IMR-90 (cell line): Measurements from ENCODE around the gene FBXO5. TPM values are rescaled to one million over a fixed set of nuclear protein-coding genes. Genes with fewer than 3 reads are reported as not detected.

Experiments
- ATAC-seq: fragments of 200-7000 bp; cut with Tn5 transposase; 2 replicates; pipeline ENCODE4 v1.9.1; 2020; ENCODE audit warnings: low read depth, mild to moderate bottlenecking, moderate library complexity
- BruUV-seq: library from RNA; stranded (reverse); fragments of 400-500 nt; replicated peaks from 2 replicates; lab custom pipeline; 2021; lab: Mats Ljungman, UMichigan
- CTCF ChIA-PET: fragments of 300-600 bp; formaldehyde crosslinking; extraction: SDS; loops from one replicate; lab custom pipeline; 2021; ENCODE audit warnings: antibody characterized with exemption; lab: Yijun Ruan, JAX
- POLR2A ChIA-PET: fragments of 300-600 bp; sonication (Branson Sonifier 250); formaldehyde crosslinking; loops from one replicate; lab custom pipeline; 2022; ENCODE audit warnings: antibody characterized with exemption; ENCODE audit not compliant: unreplicated experiment; lab: Charles Lee
- DNase-seq: peaks from one replicate; pipeline ENCODE4 v3.0.0; 2013
- H2AFZ ChIP-seq: replicated peaks from 2 replicates; pipeline ENCODE3; 2013; ENCODE audit warnings: low read length, mild to moderate bottlenecking; ENCODE audit not compliant: poor library complexity
- H2AK5ac ChIP-seq: 2 replicates; pipeline ENCODE4 v1.6.1; 2013; ENCODE audit warnings: low read depth, low read length, inconsistent platforms
- H2AK9ac ChIP-seq: replicated peaks from 2 replicates; pipeline ENCODE3; 2013; ENCODE audit warnings: mild to moderate bottlenecking, low read depth, low read length, moderate library complexity; ENCODE audit not compliant: poor library complexity
- H2BK120ac ChIP-seq: 2 replicates; pipeline ENCODE4 v1.6.1; 2013; ENCODE audit warnings: low read depth, low read length, inconsistent platforms
- H2BK15ac ChIP-seq: 3 replicates; pipeline ENCODE4 v1.6.1; 2013; ENCODE audit warnings: low read depth, low read length, inconsistent platforms
- H2BK20ac ChIP-seq: 2 replicates; pipeline ENCODE4 v1.6.1; 2013; ENCODE audit warnings: low read depth, mild to moderate bottlenecking, inconsistent platforms, low read length, moderate library complexity
- H2BK5ac ChIP-seq: 2 replicates; pipeline ENCODE4 v1.6.1; 2013; ENCODE audit warnings: mild to moderate bottlenecking, low read depth, low read length, inconsistent platforms; ENCODE audit not compliant: poor library complexity, severe bottlenecking
- H3K14ac ChIP-seq: replicated peaks from 2 replicates; pipeline ENCODE4 v1.6.1; 2013; ENCODE audit warnings: low read depth, low read length, inconsistent platforms
- H3K18ac ChIP-seq: 2 replicates; pipeline ENCODE4 v1.6.1; 2013; ENCODE audit warnings: low read depth, low read length, control low read depth
- H3K23ac ChIP-seq: 2 replicates; pipeline ENCODE4 v1.6.1; 2013; ENCODE audit warnings: low read depth, low read length, inconsistent platforms
- H3K27ac ChIP-seq: 2 replicates; pipeline ENCODE4 v1.5.1; 2013; ENCODE audit warnings: mild to moderate bottlenecking, control low read depth, low read length; ENCODE audit not compliant: insufficient read depth
- H3K27me3 ChIP-seq: 2 replicates; pipeline ENCODE4 v1.6.1; 2013; ENCODE audit warnings: low read length; ENCODE audit not compliant: control insufficient read depth, insufficient read depth
- H3K36me3 ChIP-seq: 2 replicates; pipeline ENCODE4 v1.6.1; 2013; ENCODE audit warnings: low read length, mixed read lengths; ENCODE audit not compliant: control insufficient read depth, insufficient read depth
- H3K4ac ChIP-seq: 2 replicates; pipeline ENCODE4 v1.6.1; 2013; ENCODE audit warnings: low read depth, low read length, inconsistent platforms
- H3K4me1 ChIP-seq: 2 replicates; pipeline ENCODE4 v1.6.1; 2013; ENCODE audit warnings: low read length, mixed read lengths; ENCODE audit not compliant: control insufficient read depth, insufficient read depth
- H3K4me2 ChIP-seq: 2 replicates; pipeline ENCODE4 v1.6.1; 2013; ENCODE audit warnings: low read depth, mild to moderate bottlenecking, control low read depth, low read length, moderate library complexity
- H3K4me3 ChIP-seq: 2 replicates; pipeline ENCODE4 v1.5.1; 2013; ENCODE audit warnings: low read depth, mild to moderate bottlenecking, control low read depth, low read length, moderate library complexity; ENCODE audit not compliant: insufficient read depth
- H3K56ac ChIP-seq: 2 replicates; pipeline ENCODE4 v1.6.1; 2013; ENCODE audit warnings: low read length, inconsistent platforms; ENCODE audit not compliant: insufficient read depth; ENCODE audit errors: extremely low read depth
- H3K79me1 ChIP-seq, 2 experiments: 2 replicates each; pipeline ENCODE4 v1.6.1; 2013; ENCODE audit warnings: low read length in 2 of 2, inconsistent platforms in 1 of 2, low read depth in 1 of 2
- H3K9ac ChIP-seq: 2 replicates; pipeline ENCODE4 v1.6.1; 2013; ENCODE audit warnings: low read depth, low read length, control low read depth
- H3K9me1 ChIP-seq: 2 replicates; pipeline ENCODE4 v1.6.1; 2013; ENCODE audit warnings: low read length, inconsistent platforms; ENCODE audit not compliant: insufficient read depth
- H3K9me3 ChIP-seq: 2 replicates; pipeline ENCODE4 v1.6.1; 2013; ENCODE audit warnings: low read length; ENCODE audit not compliant: control insufficient read depth, insufficient read depth
- H4K20me1 ChIP-seq: 2 replicates; pipeline ENCODE4 v1.6.1; 2013; ENCODE audit warnings: low read length, inconsistent platforms; ENCODE audit not compliant: insufficient read depth
- H4K5ac ChIP-seq: 2 replicates; pipeline ENCODE4 v1.6.1; 2013; ENCODE audit warnings: mild to moderate bottlenecking, low read depth, low read length, control low read depth
- H4K8ac ChIP-seq, 2 experiments: 2 replicates each; pipeline ENCODE4 v1.6.1; 2013; ENCODE audit warnings: low read depth in 2 of 2, low read length in 2 of 2, control low read depth in 1 of 2, inconsistent platforms in 1 of 2
- H4K91ac ChIP-seq: 2 replicates; pipeline ENCODE4 v1.6.1; 2013; ENCODE audit warnings: low read depth, low read length, inconsistent platforms; ENCODE audit not compliant: insufficient read depth
- NFE2L2 ChIP-seq: fragments of 150-350 bp; IDR thresholded peaks from 2 replicates; pipeline ENCODE4 v1.6.1; 2016; ENCODE audit warnings: low read depth, mild to moderate bottlenecking, low read length
- dilution Hi-C: fragments of 300-500 bp; cut with HindIII; formaldehyde crosslinking; loops from one replicate; pipeline ENCODE4 v1.14.3; 2018; ENCODE audit warnings: low sequenced_read_pairs; ENCODE audit not compliant: unreplicated experiment
- in situ Hi-C: fragments of 300-500 bp; cut with MboI; formaldehyde crosslinking; loops from 3 replicates; pipeline ENCODE4 v1.14.3; 2019; ENCODE audit warnings: low sequenced_read_pairs, inconsistent platforms, mixed read lengths
- intact Hi-C: fragments of 100-400 bp; cut with micrococcal nuclease; formaldehyde crosslinking; loops from 2 replicates; pipeline ENCODE4 v1.10.0; 2022
- polyA plus RNA-seq, 3 experiments: library from polyadenylated mRNA; depleted of rRNA; stranded (reverse); fragments of >200 nt; gene quantifications; 2 replicates each; pipeline ENCODE4 v1.2.3, GENCODE V29; 2012; ENCODE audit warnings: low replicate concordance in 1 of 3
- total RNA-seq: library from RNA; depleted of rRNA; stranded (reverse); fragments of >200 nt; gene quantifications from 2 replicates; pipeline ENCODE4 v1.2.3, GENCODE V29; 2012

The FBXO5 gene
- total and polyA plus RNA-seq, 2 of the 4 experiments (the other 2 are of a cell fraction), result 11.8 to 16.7 TPM

GRCh38 chr6:152993847-152994246 lies 11.0 kb upstream of the FBXO5 start:
- H3K14ac ChIP-seq, result no peak overlapping the region
- dilution Hi-C loops, result no loop called here
- H3K9ac ChIP-seq, result no peak overlapping the region
- peaks cover 7 to 18% of the 10 kb centered on the region in 2 experiments for H3K79me1 ChIP-seq
- no peak overlapping the region for H3K4me3 ChIP-seq
- H3K9me3 ChIP-seq, result no peaks in the 10 kb centered on the region
- no peaks in the 10 kb centered on the region for H3K27me3 ChIP-seq
- no peak overlapping the region for H3K23ac ChIP-seq
- H4K8ac ChIP-seq, result no peak overlapping the region
- no peak for ATAC-seq
- no peak overlapping the region for H2AFZ ChIP-seq
- peaks cover 6% of the 10 kb centered on the region for H4K20me1 ChIP-seq
- POLR2A ChIA-PET, result no interaction called here
- DNase-seq, result no peak
- no TSS peak for BruUV-seq
- no peak overlapping the region for H2BK120ac ChIP-seq
- H3K4ac ChIP-seq, result no peak overlapping the region
- CTCF ChIA-PET, result no interaction called here
- H2BK15ac ChIP-seq, result no peak overlapping the region
- no peak overlapping the region for H4K91ac ChIP-seq
- no peak overlapping the region for H3K18ac ChIP-seq
- H3K56ac ChIP-seq, result no peak overlapping the region
- H3K27ac ChIP-seq, result no peak overlapping the region
- H2AK5ac ChIP-seq, result no peak overlapping the region
- no peak overlapping the region for H3K4me2 ChIP-seq
- TF ChIP-seq NFE2L2, result no peak
- no peak overlapping the region for H4K5ac ChIP-seq
- peaks cover 19% of the 10 kb centered on the region for H3K36me3 ChIP-seq
- H3K9me1 ChIP-seq, result no peaks in the 10 kb centered on the region
- no peaks in the 10 kb centered on the region for H3K4me1 ChIP-seq
- in situ Hi-C loops, result no loop called here
- no peak overlapping the region for H2AK9ac ChIP-seq
- no peak overlapping the region for H2BK20ac ChIP-seq
- no peak overlapping the region for H2BK5ac ChIP-seq
- intact Hi-C loops, result no loop called here
